Measurements from ENCODE around the gene NADK2.

- TF ChIP-seq CTCF (IDR thresholded peaks at IDR 0.05; ENCODE audit: insufficient read depth, low read length) (no peak), REST (IDR thresholded peaks at IDR 0.05; ENCODE audit: insufficient replicate concordance, low read depth) (no peak), POLR2AphosphoS5 (IDR thresholded peaks at IDR 0.05; ENCODE audit: low read depth) (no peak)
These were observed 34.8 kb downstream of the NADK2 start for GRCh38 chr5:36206913-36207312.

All from HL-60 (cell line).